PC-9 (cell line): ENCODE measurements around the gene RNASEH1.

Experiments
- CTCF ChIP-seq: fragments of 200-600 bp; sonication (generic); conservative IDR thresholded peaks from 2 replicates; pipeline ENCODE4 v1.6.1; 2017; ENCODE audit warnings: mixed run types, antibody characterized with exemption, mild to moderate bottlenecking, moderate library complexity
- EZH2 ChIP-seq: fragments of 200-600 bp; sonication (generic); IDR thresholded peaks from 2 replicates; pipeline ENCODE4 v1.8.0; 2017; ENCODE audit warnings: antibody characterized with exemption, low read depth

- TF ChIP-seq CTCF: no peak
- TF ChIP-seq EZH2: no peak
These were observed 16.0 kb downstream of the RNASEH1 start for GRCh38 chr2:3542107-3542506.
